Vagina (tissue), 2 donors: ENCODE data around the gene TBCD.

Source experiments
- POLR2A ChIP-seq, 2 donors: fragments of 450-650 bp; IDR thresholded peaks; one replicate each; pipeline ENCODE4 v1.6.1; 2017; ENCODE audit warnings: antibody characterized with exemption in 2 of 2, mild to moderate bottlenecking in 2 of 2, moderate library complexity in 2 of 2
- POLR2AphosphoS5 ChIP-seq, 2 donors: sonication (generic); formaldehyde crosslinking; IDR thresholded peaks; one replicate each; pipeline ENCODE4 v1.9.0; 2017; ENCODE audit warnings: antibody characterized with exemption in 2 of 2, mild to moderate bottlenecking in 2 of 2, low read depth in 1 of 2; ENCODE audit not compliant: insufficient read depth in 1 of 2
- TF ChIP-seq, protein P1 (sequence below), 3 experiments: fragments of 450-650 bp in 2 of 3; fragments of 200-600 bp in 1 of 3; sonication (generic) in 1 of 3; IDR thresholded peaks; one replicate each; pipeline ENCODE4 v1.5.1; 2017 to 2019; ENCODE audit warnings: antibody characterized with exemption in 3 of 3, mild to moderate bottlenecking in 2 of 3, moderate library complexity in 2 of 3

DNA sequence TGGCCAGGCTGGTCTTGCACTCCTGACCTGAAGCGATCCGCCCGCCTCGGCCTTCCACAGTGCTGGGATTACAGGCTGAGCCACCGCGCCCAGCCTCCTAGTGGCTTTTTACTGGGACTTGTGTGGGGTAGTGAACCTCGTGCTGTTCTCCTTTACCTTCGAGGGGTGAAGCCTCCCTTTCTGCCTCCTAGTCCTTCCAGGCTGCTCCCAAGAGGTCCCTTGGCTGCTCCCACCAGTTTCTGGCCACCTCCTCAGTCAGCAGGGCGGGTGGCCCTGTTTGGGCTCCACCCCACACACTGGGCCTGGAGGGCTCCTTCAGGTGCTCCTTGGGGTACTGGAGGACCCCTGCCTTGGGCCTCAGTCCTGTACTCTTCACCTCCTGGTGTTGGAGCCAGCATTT, 158.9 kb downstream of the TBCD start:
- TF ChIP-seq, protein P1, sequence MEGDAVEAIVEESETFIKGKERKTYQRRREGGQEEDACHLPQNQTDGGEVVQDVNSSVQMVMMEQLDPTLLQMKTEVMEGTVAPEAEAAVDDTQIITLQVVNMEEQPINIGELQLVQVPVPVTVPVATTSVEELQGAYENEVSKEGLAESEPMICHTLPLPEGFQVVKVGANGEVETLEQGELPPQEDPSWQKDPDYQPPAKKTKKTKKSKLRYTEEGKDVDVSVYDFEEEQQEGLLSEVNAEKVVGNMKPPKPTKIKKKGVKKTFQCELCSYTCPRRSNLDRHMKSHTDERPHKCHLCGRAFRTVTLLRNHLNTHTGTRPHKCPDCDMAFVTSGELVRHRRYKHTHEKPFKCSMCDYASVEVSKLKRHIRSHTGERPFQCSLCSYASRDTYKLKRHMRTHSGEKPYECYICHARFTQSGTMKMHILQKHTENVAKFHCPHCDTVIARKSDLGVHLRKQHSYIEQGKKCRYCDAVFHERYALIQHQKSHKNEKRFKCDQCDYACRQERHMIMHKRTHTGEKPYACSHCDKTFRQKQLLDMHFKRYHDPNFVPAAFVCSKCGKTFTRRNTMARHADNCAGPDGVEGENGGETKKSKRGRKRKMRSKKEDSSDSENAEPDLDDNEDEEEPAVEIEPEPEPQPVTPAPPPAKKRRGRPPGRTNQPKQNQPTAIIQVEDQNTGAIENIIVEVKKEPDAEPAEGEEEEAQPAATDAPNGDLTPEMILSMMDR (IDR thresholded peaks at IDR 0.05), result no peak
- TF ChIP-seq POLR2AphosphoS5 (IDR thresholded peaks at IDR 0.05; ENCODE audit: insufficient read depth in 1 of 2, low read depth in 1 of 2) (no peak), POLR2A (IDR thresholded peaks at IDR 0.05) (no peak)
